GM21786 (cell line): ENCODE data around the gene GAS6.

ENCODE experiments used
- ATAC-seq: cut with Tn5 transposase; IDR thresholded peaks from one replicate; pipeline ENCODE4 v1.9.1; 2021; ENCODE audit not compliant: unreplicated experiment

Gene GAS6

DNA sequence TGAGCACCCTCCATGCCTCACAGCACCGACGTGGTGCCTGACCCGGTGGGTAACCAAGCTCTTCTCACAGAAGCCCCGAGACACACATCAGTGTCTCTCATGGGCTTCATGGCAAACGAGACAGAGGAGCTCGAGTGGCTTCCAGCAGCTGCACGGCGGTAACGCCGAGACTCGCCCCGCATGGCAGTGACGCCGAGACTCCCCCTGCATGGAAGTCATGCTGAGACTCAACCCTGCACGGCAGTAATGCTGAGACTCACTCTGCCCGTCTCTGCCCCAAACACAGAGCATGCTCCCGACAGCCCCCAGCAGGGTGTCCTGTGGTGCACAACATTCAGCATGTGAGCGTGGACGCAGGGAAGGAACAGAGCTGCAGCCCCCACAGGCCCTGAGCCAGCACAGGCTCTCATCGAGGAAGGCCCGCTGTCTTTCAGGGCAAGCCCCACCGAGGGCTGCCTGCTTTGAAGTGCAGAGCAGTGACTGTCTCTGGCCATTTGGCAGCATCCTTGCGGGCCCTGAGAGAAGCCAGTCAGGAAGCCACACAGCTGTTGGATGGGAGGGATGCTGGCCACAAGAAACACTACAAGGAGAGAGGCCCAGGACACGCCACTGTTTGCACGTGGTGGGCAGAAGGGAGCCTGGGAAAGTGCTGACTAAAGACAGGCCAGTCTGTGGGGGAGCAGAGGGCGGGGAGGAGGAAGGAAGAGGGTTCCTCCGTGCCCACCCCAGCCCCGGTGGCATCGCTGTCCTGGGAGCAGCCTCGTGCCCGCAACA, 9.5 kb downstream of the GAS6 start:
- ATAC-seq: no peak

DNA sequence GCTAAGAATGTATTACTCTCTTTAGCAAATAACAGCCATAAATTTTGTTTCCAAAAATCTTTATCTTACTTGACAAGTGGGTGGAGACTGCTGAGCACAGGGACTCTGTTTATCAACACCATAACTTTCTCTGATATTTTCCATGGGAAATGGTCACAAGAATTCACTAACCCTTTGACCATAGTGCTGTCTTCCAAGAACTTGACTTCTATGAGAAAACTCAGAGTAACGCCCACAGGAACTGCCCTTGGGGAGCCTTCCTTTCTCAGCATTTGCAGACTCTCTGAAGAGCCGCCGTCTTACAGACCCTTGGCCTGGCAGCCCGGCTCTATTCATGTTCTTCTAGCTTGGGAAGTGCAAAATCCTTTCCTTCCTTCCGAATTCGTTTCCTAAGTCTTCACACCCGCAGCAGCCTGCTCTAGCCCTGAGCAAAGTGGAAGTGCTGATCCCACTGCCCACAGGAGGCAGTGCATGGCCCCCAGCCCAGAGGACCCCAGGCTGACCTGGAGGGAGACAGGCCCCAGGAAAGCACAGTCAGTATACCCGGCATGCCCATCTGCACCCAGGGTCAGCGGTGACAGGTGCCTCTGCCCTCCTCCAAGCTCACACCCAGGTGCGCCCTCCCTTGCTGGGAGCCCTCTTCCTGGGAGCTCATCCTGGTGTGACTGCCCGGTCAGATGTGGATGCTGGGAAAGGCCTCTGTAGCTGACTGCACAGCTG, 10.2 kb downstream of the GAS6 start:
- ATAC-seq: no peak

DNA sequence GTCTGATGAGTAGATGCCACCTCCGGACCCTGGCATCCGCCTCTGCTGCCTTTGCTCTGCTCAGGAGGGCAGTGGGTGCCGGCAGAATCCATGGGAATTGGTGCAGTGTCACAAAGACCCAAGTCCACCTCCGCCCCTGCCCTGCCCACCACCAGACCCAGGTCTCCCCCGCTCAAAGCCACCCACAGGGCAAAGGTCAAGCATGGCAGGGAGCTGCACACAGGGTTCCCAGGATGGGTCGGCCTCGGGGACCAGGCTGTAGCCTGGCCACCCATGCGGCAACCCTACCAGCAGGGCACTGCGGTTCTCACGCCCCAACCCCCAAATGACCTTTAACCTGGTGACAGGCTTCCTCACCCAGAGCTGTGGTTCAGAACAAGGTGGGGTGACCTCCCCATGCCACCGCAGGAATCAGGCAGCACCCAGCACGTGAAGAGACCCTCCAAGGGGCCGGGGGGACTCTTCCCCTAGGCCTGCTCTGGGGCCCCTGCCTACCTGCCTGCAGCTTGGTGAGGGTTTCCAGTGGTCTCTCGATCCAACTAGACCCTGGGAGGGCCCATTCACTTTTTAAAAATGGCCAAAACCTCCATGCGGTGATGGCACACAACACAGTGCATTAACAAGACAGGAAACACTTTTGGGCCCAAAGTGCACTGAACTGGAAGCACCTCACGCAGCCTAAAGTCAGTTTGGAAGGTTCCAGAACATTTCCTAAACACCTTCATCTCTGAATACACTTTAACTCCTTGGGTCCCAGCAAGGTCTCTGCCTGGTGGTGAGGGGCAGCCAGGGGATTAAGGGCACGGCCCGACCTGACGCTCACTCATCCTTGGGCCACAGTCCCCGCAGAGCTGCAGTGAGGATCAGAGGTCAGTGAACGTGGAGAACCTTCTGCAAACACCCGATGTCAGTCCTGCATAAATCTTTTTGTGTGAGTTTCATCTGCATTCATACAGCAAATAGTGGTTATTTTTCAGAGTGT, 11.0 kb downstream of the GAS6 start:
- ATAC-seq: no peak

DNA sequence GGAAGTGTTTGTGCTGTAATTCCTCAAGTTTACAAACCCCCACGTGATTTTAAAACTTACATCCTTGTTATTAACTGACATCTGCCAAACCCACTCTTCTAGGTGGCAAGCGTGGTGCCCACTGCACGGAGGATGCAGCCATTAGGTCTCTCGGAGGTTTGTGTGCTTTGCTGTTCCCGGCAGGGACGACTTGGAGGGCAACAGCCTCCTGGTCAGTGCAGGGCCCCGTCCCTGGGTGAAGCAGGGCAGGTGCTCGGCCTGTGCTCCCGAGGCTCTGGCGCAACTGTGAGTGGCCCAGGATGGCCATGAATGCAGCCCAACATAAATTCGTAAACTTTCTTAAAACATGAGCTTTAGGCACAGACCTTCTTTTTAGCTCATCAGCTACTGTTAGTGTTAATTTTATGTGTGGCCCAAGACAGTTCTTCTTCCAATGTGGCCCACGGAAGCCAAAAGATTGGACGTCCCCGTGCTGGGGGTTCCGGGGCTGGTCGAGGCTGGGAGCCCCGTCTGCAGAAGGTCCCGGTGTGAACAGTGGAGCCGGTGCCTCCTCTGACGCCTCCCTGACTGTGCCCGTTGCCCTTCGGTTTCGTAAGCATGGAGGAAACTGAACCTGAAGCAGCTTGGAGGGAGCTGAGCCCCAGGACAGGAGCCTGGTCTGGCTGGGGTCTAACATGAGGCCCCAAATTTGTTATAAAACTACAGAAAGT, 11.9 kb downstream of the GAS6 start:
- ATAC-seq: no peak

DNA sequence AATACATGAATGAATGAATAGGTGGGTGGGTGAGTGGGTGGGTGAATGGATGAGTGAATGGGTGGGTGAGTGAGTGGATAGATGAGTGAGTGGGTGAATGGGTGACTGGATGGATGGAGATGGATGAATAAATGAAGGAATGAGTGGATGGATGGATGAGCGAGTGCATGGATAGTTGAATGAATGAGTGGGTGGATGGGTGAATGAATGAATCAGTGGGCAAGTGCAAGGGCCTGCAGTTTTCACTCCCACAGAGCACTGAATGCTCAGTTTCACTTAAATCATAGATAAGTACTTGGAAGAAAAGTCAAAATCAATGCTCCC, 12.4 kb downstream of the GAS6 start:
- no peak for ATAC-seq

GRCh38 chr13:113850722-113851479, 13.0 kb downstream of the GAS6 start:
- no peak for ATAC-seq

DNA sequence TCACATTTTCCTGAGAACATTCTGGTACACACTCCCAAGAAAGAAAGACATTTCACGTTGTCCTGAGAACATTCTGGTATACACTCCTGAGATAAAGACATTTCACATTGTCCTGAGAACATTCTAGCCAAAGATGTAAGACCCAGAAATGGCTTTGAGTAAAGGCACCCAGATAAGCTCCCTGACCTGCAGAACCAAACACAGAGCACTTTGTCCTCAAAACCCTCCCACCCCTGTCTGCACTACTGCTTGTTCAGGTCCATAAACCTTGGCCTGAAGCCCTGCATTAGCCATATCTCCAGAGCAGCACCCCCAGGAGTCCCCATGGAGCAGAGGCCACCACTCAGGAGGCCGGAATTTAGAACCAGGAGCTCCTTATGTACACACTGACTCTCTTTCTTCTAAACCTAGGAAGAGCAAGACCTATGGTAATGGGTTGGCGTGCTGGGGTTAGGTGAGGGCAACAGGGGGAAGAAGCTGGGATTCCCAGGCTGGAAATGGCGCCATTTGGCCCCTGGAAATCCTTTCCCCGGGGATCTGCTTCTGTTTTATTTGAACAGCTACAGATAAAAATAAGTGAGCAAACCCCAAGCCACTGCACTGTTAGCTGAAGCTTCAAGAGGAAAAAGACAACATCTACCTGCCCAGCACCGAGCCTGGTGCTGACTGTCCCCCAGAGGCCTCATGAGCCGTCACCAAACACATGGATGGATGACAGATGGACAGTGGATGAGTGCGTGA, 13.7 kb downstream of the GAS6 start:
- no peak for ATAC-seq

- ATAC-seq: no peak
Observed at GRCh38 chr13:113849546-113849945, 14.3 kb downstream of the GAS6 start.

GRCh38 chr13:113848431-113849260, 15.2 kb downstream of the GAS6 start:
- no peak for ATAC-seq

GRCh38 chr13:113848020-113848419, 15.9 kb downstream of the GAS6 start:
- ATAC-seq: no peak

DNA sequence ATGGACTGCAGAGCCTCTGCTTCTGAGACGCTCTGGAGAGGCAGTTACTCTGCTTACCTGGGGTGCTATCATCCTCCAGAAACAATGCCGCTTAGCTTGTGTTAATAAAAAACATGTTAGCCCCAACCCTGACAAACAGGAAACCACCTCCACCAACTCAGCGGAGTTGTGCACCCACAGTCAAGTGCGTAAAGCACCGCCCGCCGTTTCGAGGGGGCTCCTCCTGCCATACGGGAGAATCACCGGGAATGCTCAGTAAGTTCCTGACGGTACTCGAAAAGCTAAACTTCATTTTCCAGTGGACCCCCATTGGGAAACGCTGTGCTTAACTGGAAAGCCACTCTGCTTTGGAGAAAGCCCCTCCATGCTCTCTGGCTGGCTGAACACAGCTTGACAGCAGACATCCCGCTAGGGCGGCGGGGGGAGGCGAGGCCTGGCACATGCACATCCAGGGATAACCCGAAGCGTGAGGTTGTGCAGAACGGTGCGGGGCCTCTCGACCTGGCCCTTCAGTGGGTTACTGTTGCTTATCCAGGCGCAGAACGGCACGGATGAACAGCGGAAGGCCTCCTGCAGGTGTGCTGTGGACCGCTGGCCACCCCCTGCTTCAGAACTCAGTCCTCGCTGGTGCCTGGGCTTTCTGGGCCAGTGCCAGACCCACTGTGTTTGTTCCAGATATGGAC, 17.1 kb downstream of the GAS6 start:
- ATAC-seq: no peak

GRCh38 chr13:113845723-113846635, 17.9 kb downstream of the GAS6 start:
- no peak for ATAC-seq

DNA sequence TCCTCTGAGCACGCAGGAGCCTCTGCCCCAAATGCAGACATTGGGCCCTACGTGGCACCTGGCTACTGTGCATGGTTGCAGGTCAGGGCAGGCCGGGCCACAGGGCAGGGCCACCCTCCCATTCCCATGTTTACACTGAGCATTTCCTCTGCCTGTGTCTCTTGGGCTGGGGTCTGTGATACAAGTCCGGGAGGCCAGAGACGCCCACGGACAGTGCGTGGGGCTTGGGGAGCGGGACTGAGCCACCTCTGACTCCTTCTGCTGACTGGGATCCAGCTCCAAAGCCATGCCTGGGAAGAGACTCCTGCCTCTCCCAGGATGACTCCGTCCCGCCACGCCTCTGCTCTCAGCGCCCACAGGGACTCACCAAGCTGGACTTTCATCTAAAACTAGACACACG, 18.8 kb downstream of the GAS6 start:
- ATAC-seq: no peak

- no peak for ATAC-seq
Observed at GRCh38 chr13:113843864-113844556, 19.9 kb downstream of the GAS6 start.

DNA sequence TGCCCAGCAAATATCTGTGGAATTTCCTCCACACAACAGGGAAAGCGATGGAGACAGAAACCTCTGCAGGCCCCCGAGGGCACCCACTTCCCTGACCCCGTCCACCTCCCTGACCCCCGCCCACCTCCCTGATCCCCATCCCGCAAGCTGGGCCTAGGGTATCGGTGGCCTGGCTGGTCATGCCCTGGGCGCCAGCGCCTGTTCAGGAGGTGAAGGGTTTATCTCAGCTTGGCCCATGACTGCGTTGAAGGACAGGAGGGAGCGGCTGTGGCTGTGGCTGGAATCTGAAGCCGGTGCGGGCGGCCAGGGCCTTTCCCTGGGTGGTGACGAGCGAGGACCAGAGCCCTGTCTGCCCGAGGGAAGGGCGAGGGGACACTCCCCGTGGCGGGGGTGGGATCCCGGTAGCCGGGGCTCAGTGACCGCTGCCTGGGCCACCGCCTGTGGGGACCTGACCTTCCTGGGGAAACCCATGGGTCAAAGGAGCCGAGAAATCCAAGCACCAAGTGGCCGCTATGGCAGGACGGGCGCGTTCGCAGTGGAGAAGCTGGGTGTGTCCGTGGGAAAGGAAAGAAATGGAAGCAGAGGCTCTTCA, 20.7 kb downstream of the GAS6 start:
- ATAC-seq: no peak
